SK-N-SH (cell line): ENCODE measurements around the gene ECE1. TPM values are rescaled to one million over a fixed set of nuclear protein-coding genes. Genes with fewer than 3 reads are reported as not detected.
A peak's percentile ranks its signal among the peaks of the same experiment; 100 is the strongest.
"Not testable (repeated sequence)": the region's sequence is repeated elsewhere in the genome, so short reads cannot be mapped to it uniquely, and the experiment has no call there.

Source experiments
- CTCF ChIA-PET: fragments of 300-600, 350-600 bp; formaldehyde crosslinking; extraction: SDS; loops from one replicate; lab custom pipeline; 2021; lab: Yijun Ruan, JAX
- POLR2A ChIA-PET: fragments of 350-600 bp; sonication (Branson Sonifier 250); formaldehyde crosslinking; extraction: SDS; loops from one replicate; lab custom pipeline; 2020; ENCODE audit warnings: antibody characterized with exemption, inconsistent platforms; lab: Yijun Ruan, JAX
- DNase-seq: peaks from one replicate; pipeline ENCODE4 v3.0.0; 2012
- H2AFZ ChIP-seq: fragments of 200-600 bp; sonication (generic); 2 replicates; pipeline ENCODE4 v1.8.1; 2016; ENCODE audit warnings: antibody characterized with exemption, mild to moderate bottlenecking, low read depth
- H3F3A ChIP-seq: fragments of 200-600 bp; sonication (generic); replicated peaks from 2 replicates; pipeline ENCODE3; 2016; ENCODE audit warnings: antibody characterized with exemption, mild to moderate bottlenecking; ENCODE audit not compliant: insufficient read depth
- H3K27ac ChIP-seq, 2 experiments: fragments of 200-500 bp in 1 of 2; fragments of 200-600 bp in 1 of 2; sonication (Bioruptor generic) in 1 of 2; sonication (generic), shearing (Covaris generic) in 1 of 2; 2 replicates each; pipeline versions ENCODE4 v1.5.1 to v1.6.1; 2014 to 2016; ENCODE audit warnings: low read depth in 2 of 2, inconsistent platforms in 1 of 2, low read length in 1 of 2, mild to moderate bottlenecking in 1 of 2, mixed read lengths in 1 of 2
- H3K27me3 ChIP-seq: fragments of 200-600 bp; sonication (generic), shearing (Covaris generic); 2 replicates; pipeline ENCODE4 v1.6.1; 2016; ENCODE audit warnings: mixed run types; ENCODE audit not compliant: insufficient read depth
- H3K36me3 ChIP-seq, 2 experiments: fragments of 200-500 bp in 1 of 2; fragments of 200-600 bp in 1 of 2; sonication (Bioruptor generic) in 1 of 2; sonication (generic) in 1 of 2; replicated peaks in 1 of 2; 2 replicates each; pipeline versions ENCODE3 to v1.5.1; 2014 to 2016; ENCODE audit warnings: low read length in 1 of 2, mild to moderate bottlenecking in 1 of 2; ENCODE audit not compliant: insufficient read depth in 2 of 2, control insufficient read depth in 1 of 2
- H3K4me1 ChIP-seq, 2 experiments: fragments of 200-500 bp in 1 of 2; fragments of 200-600 bp in 1 of 2; sonication (Bioruptor generic) in 1 of 2; sonication (generic), shearing (Covaris generic) in 1 of 2; 2 replicates each; pipeline versions ENCODE4 v1.5.1 to v1.6.1; 2014 to 2016; ENCODE audit warnings: low read depth in 1 of 2, low read length in 1 of 2, mixed run types in 1 of 2; ENCODE audit not compliant: insufficient read depth in 2 of 2, control insufficient read depth in 1 of 2
- H3K4me2 ChIP-seq: fragments of 200-600 bp; sonication (generic), shearing (Covaris generic); 2 replicates; pipeline ENCODE4 v1.6.1; 2017; ENCODE audit warnings: mixed run types
- H3K4me3 ChIP-seq, 2 experiments: fragments of 200-500 bp in 1 of 2; fragments of 200-600 bp in 1 of 2; sonication (Bioruptor generic) in 1 of 2; sonication (generic), shearing (Covaris generic) in 1 of 2; 2 replicates each; pipeline versions ENCODE4 v1.5.1 to v1.8.1; 2014 to 2016; ENCODE audit warnings: low read depth in 2 of 2, inconsistent platforms in 1 of 2, low read length in 1 of 2, mild to moderate bottlenecking in 1 of 2, mixed read lengths in 1 of 2, moderate library complexity in 1 of 2
- H3K79me2 ChIP-seq: fragments of 200-600 bp; sonication (generic); 2 replicates; pipeline ENCODE4 v1.8.1; 2017; ENCODE audit warnings: mild to moderate bottlenecking; ENCODE audit not compliant: insufficient read depth
- H3K9ac ChIP-seq: fragments of 200-600 bp; sonication (generic); 2 replicates; pipeline ENCODE4 v1.6.1; 2017; ENCODE audit warnings: mixed run types
- H3K9me2 ChIP-seq: fragments of 200-600 bp; sonication (generic); 2 replicates; pipeline ENCODE4 v1.6.1; 2017; ENCODE audit warnings: mixed run types
- H3K9me3 ChIP-seq: fragments of 200-600 bp; sonication (generic); 2 replicates; pipeline ENCODE4 v1.6.1; 2017; ENCODE audit warnings: mixed run types, mild to moderate bottlenecking, moderate library complexity
- H4K20me1 ChIP-seq: fragments of 200-600 bp; sonication (generic); 2 replicates; pipeline ENCODE4 v1.6.1; 2017; ENCODE audit warnings: mild to moderate bottlenecking, mixed run types; ENCODE audit not compliant: insufficient read depth
- EP300 ChIP-seq, 2 experiments: IDR thresholded peaks; 2 replicates each; pipeline versions ENCODE4 v1.4.0 to v1.6.1; 2012; ENCODE audit warnings: borderline replicate concordance in 1 of 2, low read depth in 1 of 2, low read length in 1 of 2
- EZH2phosphoT487 ChIP-seq: fragments of 200-600 bp; sonication (generic); IDR thresholded peaks from 2 replicates; pipeline ENCODE4 v1.6.1; 2017; ENCODE audit warnings: low read depth, mixed run types, mild to moderate bottlenecking, antibody characterized with exemption, moderate library complexity, borderline replicate concordance
- FOSL2 ChIP-seq: IDR thresholded peaks from 2 replicates; pipeline ENCODE4 v1.4.0; 2012; ENCODE audit warnings: low read depth, mild to moderate bottlenecking, moderate library complexity, borderline replicate concordance
- GABPA ChIP-seq: IDR thresholded peaks from 2 replicates; pipeline ENCODE4 v1.4.0; 2012; ENCODE audit warnings: low read depth, mild to moderate bottlenecking
- JUND ChIP-seq: IDR thresholded peaks from 2 replicates; pipeline ENCODE4 v1.4.0; 2012
- NFIC ChIP-seq: IDR thresholded peaks from 2 replicates; pipeline ENCODE4 v1.4.0; 2012; ENCODE audit warnings: borderline replicate concordance
- SMC3 ChIP-seq: IDR thresholded peaks from 2 replicates; pipeline ENCODE4 v1.6.1; 2012; ENCODE audit warnings: low read depth, low read length, improper control_type of control experiment
- TCF12 ChIP-seq: IDR thresholded peaks from 2 replicates; pipeline ENCODE4 v1.4.0; 2012
- YY1 ChIP-seq: IDR thresholded peaks from 2 replicates; pipeline ENCODE4 v1.4.0; 2012; ENCODE audit warnings: low read depth, mild to moderate bottlenecking
- WGBS: methylation state at CpG from one replicate; pipeline ENCODE4 v1.1.6; 2017; ENCODE audit warnings: low lambda C conversion rate; 5-methylcytosine and 5-hydroxymethylcytosine counted together
- polyA plus RNA-seq, 3 experiments: library from polyadenylated mRNA; depleted of rRNA; stranded (reverse); fragments of >200 nt; gene quantifications; 2 replicates each; pipeline ENCODE4 v1.2.3, GENCODE V29; 2012
- TF ChIP-seq, protein P1 (sequence below): IDR thresholded peaks from 2 replicates; pipeline ENCODE4 v1.6.1; 2012; ENCODE audit warnings: mild to moderate bottlenecking, low read depth, low read length, moderate library complexity
- TF ChIP-seq, protein P2 (sequence below): fragments of 150-350 bp; IDR thresholded peaks from 2 replicates; pipeline ENCODE4 v1.6.1; 2017; ENCODE audit warnings: antibody characterized with exemption, low read length, low read depth, borderline replicate concordance

Gene ECE1
- polyA plus RNA-seq, 1 of the 3 experiments (the other 2 are of a cell fraction): 96.6 TPM

- peak overlapping the region; percentile 71; the same call in 1 of the 2 replicates for H2AFZ ChIP-seq
- H3K9me3 ChIP-seq: no peaks in the 10 kb centered on the region
- H3K36me3 ChIP-seq: no peaks in the 10 kb centered on the region
- H3K27ac ChIP-seq: peak overlapping the region in 1 of 2 experiments; percentile 73; a peak in 2 of 4 replicates
- no peak overlapping the region for H3K9ac ChIP-seq
- TF ChIP-seq TCF12 (no peak), EZH2phosphoT487 (no peak), GABPA (no peak), EP300 (IDR thresholded peaks at IDR 0.05; ENCODE audit: borderline replicate concordance in 1 of 2, low read depth in 1 of 2, low read length in 1 of 2) (no peak), SMC3 (no peak), NFIC (no peak), YY1 (no peak), JUND (no peak)
- TF ChIP-seq, protein P1, sequence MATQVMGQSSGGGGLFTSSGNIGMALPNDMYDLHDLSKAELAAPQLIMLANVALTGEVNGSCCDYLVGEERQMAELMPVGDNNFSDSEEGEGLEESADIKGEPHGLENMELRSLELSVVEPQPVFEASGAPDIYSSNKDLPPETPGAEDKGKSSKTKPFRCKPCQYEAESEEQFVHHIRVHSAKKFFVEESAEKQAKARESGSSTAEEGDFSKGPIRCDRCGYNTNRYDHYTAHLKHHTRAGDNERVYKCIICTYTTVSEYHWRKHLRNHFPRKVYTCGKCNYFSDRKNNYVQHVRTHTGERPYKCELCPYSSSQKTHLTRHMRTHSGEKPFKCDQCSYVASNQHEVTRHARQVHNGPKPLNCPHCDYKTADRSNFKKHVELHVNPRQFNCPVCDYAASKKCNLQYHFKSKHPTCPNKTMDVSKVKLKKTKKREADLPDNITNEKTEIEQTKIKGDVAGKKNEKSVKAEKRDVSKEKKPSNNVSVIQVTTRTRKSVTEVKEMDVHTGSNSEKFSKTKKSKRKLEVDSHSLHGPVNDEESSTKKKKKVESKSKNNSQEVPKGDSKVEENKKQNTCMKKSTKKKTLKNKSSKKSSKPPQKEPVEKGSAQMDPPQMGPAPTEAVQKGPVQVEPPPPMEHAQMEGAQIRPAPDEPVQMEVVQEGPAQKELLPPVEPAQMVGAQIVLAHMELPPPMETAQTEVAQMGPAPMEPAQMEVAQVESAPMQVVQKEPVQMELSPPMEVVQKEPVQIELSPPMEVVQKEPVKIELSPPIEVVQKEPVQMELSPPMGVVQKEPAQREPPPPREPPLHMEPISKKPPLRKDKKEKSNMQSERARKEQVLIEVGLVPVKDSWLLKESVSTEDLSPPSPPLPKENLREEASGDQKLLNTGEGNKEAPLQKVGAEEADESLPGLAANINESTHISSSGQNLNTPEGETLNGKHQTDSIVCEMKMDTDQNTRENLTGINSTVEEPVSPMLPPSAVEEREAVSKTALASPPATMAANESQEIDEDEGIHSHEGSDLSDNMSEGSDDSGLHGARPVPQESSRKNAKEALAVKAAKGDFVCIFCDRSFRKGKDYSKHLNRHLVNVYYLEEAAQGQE: no peak
- TF ChIP-seq, protein P2, sequence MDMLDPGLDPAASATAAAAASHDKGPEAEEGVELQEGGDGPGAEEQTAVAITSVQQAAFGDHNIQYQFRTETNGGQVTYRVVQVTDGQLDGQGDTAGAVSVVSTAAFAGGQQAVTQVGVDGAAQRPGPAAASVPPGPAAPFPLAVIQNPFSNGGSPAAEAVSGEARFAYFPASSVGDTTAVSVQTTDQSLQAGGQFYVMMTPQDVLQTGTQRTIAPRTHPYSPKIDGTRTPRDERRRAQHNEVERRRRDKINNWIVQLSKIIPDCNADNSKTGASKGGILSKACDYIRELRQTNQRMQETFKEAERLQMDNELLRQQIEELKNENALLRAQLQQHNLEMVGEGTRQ: no peak
- ChIA-PET POLR2A (no interaction called here), CTCF (interaction anchor here (1.0 to 2.3 kb wide), 5 partner anchors 16 to 504 kb away, joined by 3 to 10 read pairs (median 4); no protein-coding TSS in a partner anchor)
- no peaks in the 10 kb centered on the region for H3K79me2 ChIP-seq
- no peak overlapping the region for H3K4me2 ChIP-seq
- H3K4me1 ChIP-seq: peaks cover 0 to 4% of the 10 kb centered on the region in 2 experiments; a peak in 2 of 4 replicates
- H3F3A ChIP-seq: peaks cover 14% of the 10 kb centered on the region
- DNase-seq: no peak
- no peaks in the 10 kb centered on the region for H4K20me1 ChIP-seq
- 93% methylated on average over 4 of the region's 4 CpGs for WGBS
- H3K9me2 ChIP-seq: no peaks in the 10 kb centered on the region
- H3K4me3 ChIP-seq: no peak overlapping the region
- H3K27me3 ChIP-seq: no peaks in the 10 kb centered on the region
Observed at GRCh38 chr1:21201650-21202049, 88.6 kb downstream of the ECE1 start.

GRCh38 chr1:21201238-21201637, 89.0 kb downstream of the ECE1 start:
- H3K4me1 ChIP-seq, H3K9ac ChIP-seq, H3K4me3 ChIP-seq, POLR2A ChIA-PET, H3K79me2 ChIP-seq, H4K20me1 ChIP-seq, H3K9me3 ChIP-seq, H3K4me2 ChIP-seq, H3K27me3 ChIP-seq, DNase-seq, H3K36me3 ChIP-seq, H3K9me2 ChIP-seq: not testable (repeated sequence)
- TF ChIP-seq FOSL2: peak; percentile 23; the same call in 1 of the 2 replicates
- CTCF ChIA-PET: interaction anchor here (1.0 to 2.3 kb wide), 4 partner anchors 16 to 504 kb away, joined by 3 to 10 read pairs (median 4); no protein-coding TSS in a partner anchor
- peaks cover 14% of the 10 kb centered on the region for H3F3A ChIP-seq
- 94% methylated on average over 5 of the region's 5 CpGs for WGBS
- H3K27ac ChIP-seq: peak overlapping the region in 1 of 2 experiments; percentile 73; a peak in 2 of 4 replicates
- H2AFZ ChIP-seq: peak overlapping the region; percentile 71; the same call in 1 of the 2 replicates
